SJSA1 (cell line): ENCODE data around the gene C1orf174. TPM values are rescaled to one million over a fixed set of nuclear protein-coding genes. Genes with fewer than 3 reads are reported as not detected.
"Not testable (repeated sequence)": the region's sequence is repeated elsewhere in the genome, so short reads cannot be mapped to it uniquely, and the experiment has no call there.

Experiments
- DNase-seq, 2 experiments: peaks; one replicate each; pipeline ENCODE4 v3.0.0-alpha.2; 2015 to 2020; ENCODE audit warnings: low spot score in 2 of 2, low read depth in 1 of 2
- H3K27ac ChIP-seq: fragments of 250-450 bp; sonication (Bioruptor Pico); 2 replicates; pipeline ENCODE4 v1.5.1; 2020; ENCODE audit warnings: mild to moderate bottlenecking, moderate library complexity
- H3K27me3 ChIP-seq: fragments of 250-450 bp; sonication (Bioruptor Pico); replicated peaks from 2 replicates; pipeline ENCODE4 v1.5.1; 2020; ENCODE audit warnings: mild to moderate bottlenecking, moderate library complexity
- H3K36me3 ChIP-seq: fragments of 250-450 bp; sonication (Bioruptor Pico); 2 replicates; pipeline ENCODE4 v1.5.1; 2020; ENCODE audit warnings: mild to moderate bottlenecking
- H3K4me1 ChIP-seq: fragments of 250-450 bp; sonication (Bioruptor Pico); replicated peaks from 2 replicates; pipeline ENCODE4 v1.6.1; 2021; ENCODE audit warnings: mild to moderate bottlenecking
- H3K4me3 ChIP-seq: fragments of 250-450 bp; sonication (Bioruptor Pico); 2 replicates; pipeline ENCODE4 v1.5.1; 2020; ENCODE audit warnings: mild to moderate bottlenecking
- H3K9me3 ChIP-seq: fragments of 250-450 bp; sonication (Bioruptor Pico); replicated peaks from 2 replicates; pipeline ENCODE4 v1.5.1; 2020; ENCODE audit warnings: mild to moderate bottlenecking
- total RNA-seq: library from RNA; depleted of rRNA; stranded (reverse); fragments of >200 nt; shearing (Covaris generic); gene quantifications from 2 replicates; pipeline ENCODE4 v1.2.3, GENCODE V29; 2014

C1orf174 gene
- total RNA-seq, 1 experiment from 2014 or later: 36.3 TPM

GRCh38 chr1:3922201-3922725, 22.2 kb upstream of the C1orf174 start:
- H3K36me3 ChIP-seq: no peaks in the 10 kb centered on the region
- no peaks in the 10 kb centered on the region for H3K27me3 ChIP-seq
- no peaks in the 10 kb centered on the region for H3K9me3 ChIP-seq
- H3K4me3 ChIP-seq: no peak overlapping the region
- no peak overlapping the region for H3K27ac ChIP-seq
- no peak for DNase-seq
- no peaks in the 10 kb centered on the region for H3K4me1 ChIP-seq

DNA sequence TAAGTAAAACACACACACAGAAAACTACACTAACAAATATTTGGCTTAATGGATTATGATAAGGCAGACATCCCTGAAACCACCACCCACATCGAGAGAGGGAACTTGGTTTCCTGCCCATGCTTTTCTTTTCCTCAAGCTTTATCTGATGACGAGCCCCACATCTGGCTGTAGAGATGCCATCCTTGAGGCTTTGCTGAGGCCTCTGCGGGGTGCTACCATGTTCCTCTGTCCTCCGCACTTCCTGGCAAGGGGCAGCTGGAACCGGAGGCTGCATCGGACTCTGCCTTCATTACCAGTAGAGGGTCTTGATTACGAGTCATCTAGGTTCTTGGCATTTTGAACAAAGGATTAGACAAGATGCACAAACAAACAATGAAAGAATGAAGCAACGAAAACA, 21.7 kb upstream of the C1orf174 start:
- Histone ChIP-seq H3K27ac (no peak overlapping the region), H3K27me3 (no peaks in the 10 kb centered on the region), H3K4me3 (no peak overlapping the region), H3K4me1 (no peaks in the 10 kb centered on the region), H3K9me3 (no peaks in the 10 kb centered on the region), H3K36me3 (no peaks in the 10 kb centered on the region)
- DNase-seq: no peak

- Histone ChIP-seq H3K9me3 (no peaks in the 10 kb centered on the region), H3K27ac (no peak overlapping the region), H3K27me3 (no peaks in the 10 kb centered on the region), H3K36me3 (no peaks in the 10 kb centered on the region), H3K4me3 (no peak overlapping the region), H3K4me1 (no peaks in the 10 kb centered on the region)
- no peak for DNase-seq
Measured at GRCh38 chr1:3919706-3920105, 19.6 kb upstream of the C1orf174 start.

GRCh38 chr1:3918966-3919611, 19.0 kb upstream of the C1orf174 start:
- Histone ChIP-seq H3K36me3 (no peaks in the 10 kb centered on the region), H3K4me3 (no peak overlapping the region), H3K4me1 (no peaks in the 10 kb centered on the region), H3K27ac (no peak overlapping the region), H3K27me3 (no peaks in the 10 kb centered on the region), H3K9me3 (no peaks in the 10 kb centered on the region)
- no peak for DNase-seq

GRCh38 chr1:3918359-3918758, 18.3 kb upstream of the C1orf174 start:
- not testable (repeated sequence) for H3K4me1 ChIP-seq, DNase-seq, H3K27me3 ChIP-seq, H3K27ac ChIP-seq, H3K4me3 ChIP-seq, H3K9me3 ChIP-seq, H3K36me3 ChIP-seq

GRCh38 chr1:3917761-3918160, 17.7 kb upstream of the C1orf174 start:
- Histone ChIP-seq H3K9me3 (no peaks in the 10 kb centered on the region), H3K27me3 (no peaks in the 10 kb centered on the region), H3K4me3 (no peak overlapping the region), H3K36me3 (no peaks in the 10 kb centered on the region), H3K4me1 (no peaks in the 10 kb centered on the region), H3K27ac (no peak overlapping the region)
- no peak for DNase-seq

DNA sequence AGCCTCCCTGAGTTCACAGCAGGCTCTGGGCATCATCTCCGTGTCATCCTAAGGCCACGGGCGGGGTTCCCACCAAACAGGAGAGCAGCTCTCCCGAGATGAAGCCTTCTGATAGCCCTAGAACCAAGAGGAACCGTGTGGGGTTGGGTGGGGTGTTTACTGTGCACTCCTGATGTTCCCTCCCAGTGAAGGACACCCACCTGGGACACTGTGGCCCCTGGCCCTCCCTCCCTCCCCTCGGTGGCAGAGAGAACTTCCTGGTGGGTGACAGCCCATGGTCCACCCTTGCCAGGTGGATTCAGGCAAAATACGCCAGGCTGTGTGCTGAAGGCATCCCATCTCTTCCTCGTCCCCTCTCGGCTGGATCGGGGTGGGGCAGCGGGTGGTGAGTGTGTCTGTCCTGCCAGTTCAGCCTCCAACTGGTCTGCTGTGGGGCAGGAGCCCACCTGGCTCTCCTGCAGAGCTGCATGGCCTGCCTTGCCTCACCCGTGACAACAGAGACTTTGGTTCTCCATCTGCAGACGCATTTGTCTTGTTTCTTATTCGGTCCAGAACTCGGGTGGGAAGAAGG, 15.6 kb upstream of the C1orf174 start:
- Histone ChIP-seq H3K36me3 (no peaks in the 10 kb centered on the region), H3K27me3 (peaks cover 8% of the 10 kb centered on the region), H3K4me1 (no peaks in the 10 kb centered on the region), H3K27ac (no peak overlapping the region), H3K9me3 (no peaks in the 10 kb centered on the region), H3K4me3 (no peak overlapping the region)
- DNase-seq: no peak

- peaks cover 10% of the 10 kb centered on the region for H3K27me3 ChIP-seq
Measured at GRCh38 chr1:3914911-3915310, 14.8 kb upstream of the C1orf174 start.

GRCh38 chr1:3914331-3914851, 14.3 kb upstream of the C1orf174 start:
- Histone ChIP-seq H3K27me3 (peaks cover 10% of the 10 kb centered on the region), H3K27ac (no peak overlapping the region), H3K4me1 (no peaks in the 10 kb centered on the region), H3K4me3 (no peak overlapping the region), H3K9me3 (no peaks in the 10 kb centered on the region), H3K36me3 (no peaks in the 10 kb centered on the region)
- DNase-seq: no peak

More at GRCh38 chr1:3914911-3915310, 14.8 kb upstream of the C1orf174 start:
- Histone ChIP-seq H3K4me1 (no peaks in the 10 kb centered on the region), H3K36me3 (no peaks in the 10 kb centered on the region), H3K9me3 (no peaks in the 10 kb centered on the region), H3K4me3 (no peak overlapping the region), H3K27ac (no peak overlapping the region)
- DNase-seq: no peak

GRCh38 chr1:3912809-3913685, 13.0 kb upstream of the C1orf174 start:
- Histone ChIP-seq H3K4me1 (no peaks in the 10 kb centered on the region), H3K27ac (no peak overlapping the region), H3K4me3 (no peak overlapping the region), H3K27me3 (peaks cover 10% of the 10 kb centered on the region), H3K36me3 (no peaks in the 10 kb centered on the region), H3K9me3 (no peaks in the 10 kb centered on the region)
- DNase-seq: no peak

DNA sequence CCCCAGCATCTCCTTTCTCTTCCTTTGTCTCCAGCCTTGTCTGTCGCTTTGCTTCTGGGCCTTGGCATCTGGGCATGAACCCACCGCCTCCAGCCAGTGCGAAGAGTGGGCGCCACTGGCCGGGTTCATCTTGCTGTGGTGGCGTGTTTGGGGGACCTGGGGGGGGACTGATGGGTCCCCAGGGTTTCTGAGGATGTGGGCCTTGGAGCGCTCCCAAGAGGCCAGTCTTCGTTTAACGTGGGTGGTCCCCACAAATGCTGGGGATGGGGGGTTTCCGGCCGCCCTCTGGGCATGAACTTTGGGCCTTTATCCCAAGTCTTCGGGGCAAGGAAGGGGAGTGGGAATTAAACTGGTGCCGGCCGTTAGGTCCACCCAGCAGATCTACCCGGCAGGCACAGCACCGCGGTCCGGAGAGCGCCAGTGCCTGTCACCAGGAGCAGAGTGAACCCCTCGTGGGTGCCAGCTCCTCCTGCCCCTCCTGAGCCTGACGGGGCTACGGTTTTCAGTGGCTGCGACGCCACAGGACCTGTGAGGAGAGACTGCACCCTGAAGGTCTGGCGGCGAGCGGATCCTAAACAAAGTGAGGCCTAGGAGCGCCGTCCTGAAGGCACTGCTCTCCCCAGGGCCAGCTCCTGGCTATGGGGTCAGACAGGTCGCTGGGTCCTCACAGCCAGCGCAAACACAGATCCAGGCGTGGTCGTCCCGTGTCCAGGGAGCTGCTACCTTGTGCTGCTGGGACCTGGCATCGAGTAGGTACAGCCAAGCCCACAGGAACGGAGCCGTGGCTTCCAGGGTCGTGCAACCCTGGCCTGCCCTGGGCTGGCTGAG, 12.1 kb upstream of the C1orf174 start:
- DNase-seq: no peak
- Histone ChIP-seq H3K36me3 (no peaks in the 10 kb centered on the region), H3K9me3 (no peaks in the 10 kb centered on the region)

DNA sequence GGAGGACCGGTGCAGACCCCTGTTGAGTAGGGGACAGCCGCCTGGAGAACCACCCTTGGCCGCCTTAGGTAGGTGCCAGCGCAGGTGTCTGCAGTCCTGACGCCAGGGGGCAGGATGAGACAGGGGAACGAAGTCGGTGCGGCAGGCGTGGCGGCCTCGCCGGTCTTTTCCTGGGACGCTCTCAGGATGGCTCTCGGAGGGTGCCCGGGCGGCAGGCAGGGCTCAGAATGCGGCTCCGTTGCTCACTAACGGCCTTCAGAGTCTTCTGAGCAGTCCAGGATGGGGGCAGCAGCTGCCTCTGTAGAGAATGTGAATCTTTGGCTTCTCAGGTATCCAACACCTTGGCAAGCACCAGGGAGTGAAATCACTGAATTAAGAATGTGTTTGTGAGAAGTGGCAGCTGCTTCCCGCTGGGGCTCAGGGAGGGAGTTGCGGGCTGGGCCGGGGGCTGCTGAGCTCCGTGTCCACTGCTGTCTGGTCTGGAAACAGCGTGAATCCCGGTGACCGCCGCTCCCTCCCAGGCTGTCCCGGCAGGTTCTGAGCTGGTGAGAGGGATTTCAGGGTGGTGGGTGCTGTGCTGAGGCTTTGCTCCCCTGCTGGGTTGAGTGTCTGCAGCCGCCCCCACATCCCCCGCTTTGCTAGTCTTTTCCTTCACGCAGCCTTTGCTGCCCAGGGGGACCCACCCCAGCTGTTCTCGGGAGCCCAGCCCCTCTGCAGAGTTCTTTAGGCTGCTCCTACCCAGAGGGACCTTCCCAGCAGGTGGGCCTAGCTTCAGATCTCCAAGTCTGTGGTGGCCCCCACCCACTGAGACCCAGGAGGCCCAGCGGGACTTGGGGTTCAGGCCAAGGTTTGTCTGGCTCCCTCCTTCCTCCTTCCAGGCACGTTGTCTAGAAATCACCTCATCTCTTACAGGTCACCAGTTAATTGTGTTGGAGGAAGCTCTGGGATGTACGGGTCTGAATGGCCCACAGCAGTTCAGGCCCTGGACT, 11.1 kb upstream of the C1orf174 start:
- no peaks in the 10 kb centered on the region for H3K4me1 ChIP-seq
- no peaks in the 10 kb centered on the region for H3K36me3 ChIP-seq
- H3K4me3 ChIP-seq: no peak overlapping the region
- peaks cover 10% of the 10 kb centered on the region for H3K27me3 ChIP-seq
- H3K9me3 ChIP-seq: no peaks in the 10 kb centered on the region
- H3K27ac ChIP-seq: no peak overlapping the region
- DNase-seq: peak; percentile 31 to 69

More for the DNA sequence above, 12.1 kb upstream of the C1orf174 start:
- Histone ChIP-seq H3K4me3 (no peak overlapping the region), H3K27ac (no peak overlapping the region), H3K4me1 (no peaks in the 10 kb centered on the region), H3K27me3 (peaks cover 10% of the 10 kb centered on the region)
